Smooth muscle cell (in vitro differentiated cells): Measurements from ENCODE around the gene SFXN1. TPM values are rescaled to one million over a fixed set of nuclear protein-coding genes. Genes with fewer than 3 reads are reported as not detected.
"Not testable (repeated sequence)": the region's sequence is repeated elsewhere in the genome, so short reads cannot be mapped to it uniquely, and the experiment has no call there.

Experiments used
- DNase-seq: peaks from one replicate; lab custom pipeline; 2025; ENCODE audit not compliant: unreplicated experiment; lab: John Stamatoyannopoulos, UW
- H2AFZ ChIP-seq: fragments of 200-600 bp; sonication (generic); 2 replicates; pipeline ENCODE4 v1.6.0; 2016; ENCODE audit warnings: antibody characterized with exemption, low read depth, mild to moderate bottlenecking
- H3F3A ChIP-seq: fragments of 200-600 bp; sonication (generic); 2 replicates; pipeline ENCODE4 v1.6.0; 2017; ENCODE audit warnings: antibody characterized with exemption, low read depth
- H3K27ac ChIP-seq: fragments of 200-600 bp; sonication (generic); 2 replicates; pipeline ENCODE4 v1.5.1; 2016; ENCODE audit warnings: low read depth, mild to moderate bottlenecking
- H3K27me3 ChIP-seq: fragments of 200-600 bp; sonication (generic); 2 replicates; pipeline ENCODE4 v1.6.1; 2016; ENCODE audit warnings: low read depth, mild to moderate bottlenecking
- H3K36me3 ChIP-seq: fragments of 200-600 bp; sonication (generic); 2 replicates; pipeline ENCODE4 v1.5.1; 2016; ENCODE audit warnings: low read depth
- H3K4me1 ChIP-seq: fragments of 200-600 bp; sonication (generic); 2 replicates; pipeline ENCODE4 v1.5.1; 2016; ENCODE audit warnings: low read depth
- H3K4me2 ChIP-seq: fragments of 200-600 bp; sonication (generic); 2 replicates; pipeline ENCODE4 v1.6.0; 2016; ENCODE audit warnings: mild to moderate bottlenecking
- H3K4me3 ChIP-seq: fragments of 200-600 bp; sonication (generic); 2 replicates; pipeline ENCODE4 v1.5.1; 2016; ENCODE audit warnings: mild to moderate bottlenecking
- H3K79me2 ChIP-seq: fragments of 200-600 bp; sonication (generic); 2 replicates; pipeline ENCODE4 v1.6.0; 2016; ENCODE audit warnings: low read depth, mild to moderate bottlenecking
- H3K9ac ChIP-seq: fragments of 200-600 bp; sonication (generic); 2 replicates; pipeline ENCODE4 v1.6.0; 2016; ENCODE audit warnings: low read depth
- H3K9me3 ChIP-seq: fragments of 200-600 bp; sonication (generic); replicated peaks from 2 replicates; pipeline ENCODE4 v1.5.1; 2016; ENCODE audit warnings: low read depth
- H4K20me1 ChIP-seq: fragments of 200-600 bp; sonication (generic); 2 replicates; pipeline ENCODE4 v1.6.0; 2016; ENCODE audit warnings: low read depth
- CTCF ChIP-seq: fragments of 200-600 bp; sonication (generic); IDR thresholded peaks from 2 replicates; pipeline ENCODE4 v1.5.1; 2017; ENCODE audit warnings: borderline replicate concordance, mild to moderate bottlenecking, antibody characterized with exemption; ENCODE audit not compliant: insufficient read depth, poor library complexity, severe bottlenecking
- WGBS: methylation state at CpG from one replicate; pipeline ENCODE4 v1.1.7; 2016; ENCODE audit warnings: low lambda C conversion rate; 5-methylcytosine and 5-hydroxymethylcytosine counted together
- polyA plus RNA-seq: library from polyadenylated mRNA; unstranded; fragments of >200 nt; fragmentation: Nextera tagmentation; extraction: Ambion mirVana; gene quantifications from 2 replicates; pipeline ENCODE4 v1.2.1, GENCODE V29; 2016
- total RNA-seq: library from RNA; depleted of rRNA; stranded (reverse); fragments of >200 nt; gene quantifications from 2 replicates; pipeline ENCODE4 v1.2.3, GENCODE V29; 2014

SFXN1 gene
- total and polyA plus RNA-seq, 2 experiments from 2014 or later: 63.9 to 136 TPM

GRCh38 chr5:175452166-175452565 is 26.2 kb upstream of the SFXN1 start:
- no peaks in the 10 kb centered on the region for H3K9me3 ChIP-seq
- no peak overlapping the region for H3K9ac ChIP-seq
- 93% methylated on average over 2 of the region's 2 CpGs for WGBS
- DNase-seq: no peak
- H2AFZ ChIP-seq: no peak overlapping the region
- H3K4me3 ChIP-seq: no peak overlapping the region
- no peak overlapping the region for H3K4me2 ChIP-seq
- no peak for TF ChIP-seq CTCF
- peaks cover 49% of the 10 kb centered on the region for H3K27me3 ChIP-seq
- H4K20me1 ChIP-seq: no peaks in the 10 kb centered on the region
- no peak overlapping the region for H3K27ac ChIP-seq
- no peaks in the 10 kb centered on the region for H3K79me2 ChIP-seq
- H3K4me1 ChIP-seq: peaks cover 16% of the 10 kb centered on the region
- no peaks in the 10 kb centered on the region for H3K36me3 ChIP-seq
- no peaks in the 10 kb centered on the region for H3F3A ChIP-seq

- not testable (repeated sequence) for H3K4me3 ChIP-seq, H3K36me3 ChIP-seq, H4K20me1 ChIP-seq, DNase-seq, H3K9ac ChIP-seq, H3K79me2 ChIP-seq, H3K4me1 ChIP-seq, H3K27ac ChIP-seq, H2AFZ ChIP-seq, H3K4me2 ChIP-seq, H3F3A ChIP-seq, H3K9me3 ChIP-seq
- 86% methylated on average over 5 of the region's 5 CpGs for WGBS
- peaks cover 32% of the 10 kb centered on the region for H3K27me3 ChIP-seq
Measured at GRCh38 chr5:175454338-175454737, 24.0 kb upstream of the SFXN1 start.

GRCh38 chr5:175456105-175456742 is 22.1 kb upstream of the SFXN1 start:
- Histone ChIP-seq H3K4me2 (no peak overlapping the region), H3K36me3 (no peaks in the 10 kb centered on the region), H3K27me3 (peaks cover 23% of the 10 kb centered on the region), H3F3A (no peaks in the 10 kb centered on the region), H3K9ac (no peak overlapping the region), H3K9me3 (no peaks in the 10 kb centered on the region), H3K4me1 (no peaks in the 10 kb centered on the region), H4K20me1 (no peaks in the 10 kb centered on the region), H3K4me3 (no peak overlapping the region), H2AFZ (no peak overlapping the region), H3K79me2 (no peaks in the 10 kb centered on the region), H3K27ac (no peak overlapping the region)
- DNase-seq: no peak
- 84% methylated on average over 11 of the region's 11 CpGs for WGBS
- TF ChIP-seq CTCF: no peak

- 69% methylated on average over 1 of the region's 1 CpG for WGBS
- no peaks in the 10 kb centered on the region for H4K20me1 ChIP-seq
- no peak overlapping the region for H2AFZ ChIP-seq
- no peak for TF ChIP-seq CTCF
- no peaks in the 10 kb centered on the region for H3K36me3 ChIP-seq
- no peak for DNase-seq
- H3K9ac ChIP-seq: no peak overlapping the region
- H3K4me1 ChIP-seq: no peaks in the 10 kb centered on the region
- no peak overlapping the region for H3K27ac ChIP-seq
- H3F3A ChIP-seq: no peaks in the 10 kb centered on the region
- H3K4me3 ChIP-seq: no peak overlapping the region
- no peak overlapping the region for H3K4me2 ChIP-seq
- H3K9me3 ChIP-seq: no peaks in the 10 kb centered on the region
- H3K27me3 ChIP-seq: peaks cover 12% of the 10 kb centered on the region
- H3K79me2 ChIP-seq: no peaks in the 10 kb centered on the region
Measured at GRCh38 chr5:175457466-175457865, 20.9 kb upstream of the SFXN1 start.
